T-helper 2 cell treated with Interferon-gamma antibody and Interleukin-4, amounts not matched to agents 5 μg/mL and 100 μg/mL, for 36 hours (primary cell): ENCODE measurements around the gene ATG9B.

ENCODE experiments used
- DNase-seq: peaks from one replicate; pipeline ENCODE4 v3.0.0; 2021; ENCODE audit warnings: low spot score
- H3K27ac Mint-ChIP-seq: one replicate; pipeline ENCODE4 v1.8.0; 2021; ENCODE audit warnings: mild to moderate bottlenecking, mixed read lengths
- H3K27me3 Mint-ChIP-seq: one replicate; pipeline ENCODE4 v1.8.0; 2021; ENCODE audit warnings: low read depth, mixed read lengths
- H3K36me3 Mint-ChIP-seq: one replicate; pipeline ENCODE4 v1.8.0; 2021; ENCODE audit warnings: low read depth, mixed read lengths
- H3K4me1 Mint-ChIP-seq: one replicate; pipeline ENCODE4 v1.8.0; 2021; ENCODE audit warnings: low read depth, mixed read lengths
- H3K4me3 Mint-ChIP-seq: one replicate; pipeline ENCODE4 v1.8.0; 2022; ENCODE audit warnings: mild to moderate bottlenecking, moderate library complexity, mixed read lengths
- H3K9me3 Mint-ChIP-seq: one replicate; pipeline ENCODE4 v1.8.0; 2021; ENCODE audit warnings: mixed read lengths

The ATG9B gene

DNA sequence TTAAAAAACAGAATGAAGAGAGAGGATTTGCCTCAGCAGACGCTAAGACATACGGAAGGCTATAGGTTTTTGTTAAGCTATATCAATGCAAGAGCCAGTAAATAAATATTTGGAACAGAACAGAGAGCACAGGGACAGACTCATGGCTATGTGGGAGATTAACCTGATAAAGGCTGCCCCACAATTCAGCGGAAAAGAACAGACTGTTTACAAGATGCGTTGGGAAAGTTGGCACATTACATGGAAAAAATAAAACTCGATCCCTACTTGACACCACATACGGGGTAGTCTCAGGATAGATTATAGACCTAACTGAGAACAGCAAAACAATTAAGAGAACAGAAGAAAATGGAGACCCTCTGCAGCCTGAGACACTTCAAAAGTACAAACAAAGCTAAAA is 56.9 kb downstream of the ATG9B start:
- H3K27me3 Mint-ChIP-seq: peaks cover 15% of the 10 kb centered on the region
- H3K27ac Mint-ChIP-seq: no peak overlapping the region
- no peaks in the 10 kb centered on the region for H3K36me3 Mint-ChIP-seq

DNA sequence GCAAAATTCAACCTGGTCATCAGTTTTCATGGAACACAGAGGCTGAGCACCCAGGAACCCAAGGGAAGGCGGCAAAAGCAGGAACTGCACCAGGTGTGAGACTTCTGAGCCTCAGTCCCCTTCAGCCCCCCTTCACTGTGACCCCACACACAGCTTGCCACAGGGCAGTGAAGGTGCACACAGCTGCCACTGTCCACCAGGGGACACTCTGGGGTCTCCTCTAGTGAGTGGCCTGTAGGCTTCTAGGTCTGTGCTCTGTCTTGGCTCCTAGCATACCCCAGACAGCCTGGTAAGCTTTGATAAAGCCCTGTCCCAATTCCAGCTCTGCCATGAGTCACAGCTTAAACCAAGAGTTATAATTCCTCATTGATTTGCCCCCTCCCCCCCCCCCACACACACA is 58.3 kb downstream of the ATG9B start:
- no peaks in the 10 kb centered on the region for H3K4me1 Mint-ChIP-seq
- H3K27me3 Mint-ChIP-seq: peaks cover 16% of the 10 kb centered on the region
- H3K4me3 Mint-ChIP-seq: no peak overlapping the region
- H3K9me3 Mint-ChIP-seq: no peaks in the 10 kb centered on the region
- no peaks in the 10 kb centered on the region for H3K36me3 Mint-ChIP-seq
- no peak overlapping the region for H3K27ac Mint-ChIP-seq
- no peak for DNase-seq

More for the DNA sequence above, 56.9 kb downstream of the ATG9B start:
- no peak for DNase-seq
- no peaks in the 10 kb centered on the region for H3K4me1 Mint-ChIP-seq
- H3K4me3 Mint-ChIP-seq: no peak overlapping the region
- H3K9me3 Mint-ChIP-seq: no peaks in the 10 kb centered on the region

DNA sequence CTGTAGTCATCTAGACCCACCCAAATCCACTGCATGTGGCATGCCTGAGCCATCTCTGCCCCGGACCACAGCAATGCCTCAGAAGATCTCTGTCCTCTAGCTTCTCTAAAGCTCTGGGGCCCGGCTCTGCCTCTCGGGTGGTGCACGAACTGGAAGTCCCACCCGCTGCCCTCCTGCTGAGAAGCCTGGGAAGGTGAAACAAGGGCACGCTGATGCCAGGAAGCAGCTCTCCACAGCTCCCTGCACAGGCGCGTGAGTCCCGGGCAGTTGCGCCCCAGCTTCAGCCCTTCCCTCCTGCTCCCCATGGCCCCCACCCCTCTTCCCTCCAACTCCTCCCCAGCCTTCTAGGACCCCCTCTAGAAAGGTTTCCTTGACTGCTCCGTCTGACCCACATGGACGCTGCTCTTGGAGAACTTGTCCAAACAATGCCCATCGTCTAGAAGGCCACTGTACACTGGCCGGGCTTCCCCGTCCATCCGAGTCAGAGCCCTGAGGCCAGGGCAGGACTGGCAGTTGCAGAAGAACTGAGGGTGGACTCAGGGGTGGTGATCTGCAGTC is 58.9 kb downstream of the ATG9B start:
- Mint-ChIP-seq H3K27me3 (peaks cover 16% of the 10 kb centered on the region), H3K9me3 (no peaks in the 10 kb centered on the region), H3K36me3 (no peaks in the 10 kb centered on the region), H3K27ac (no peak overlapping the region), H3K4me1 (no peaks in the 10 kb centered on the region), H3K4me3 (no peak overlapping the region)
- no peak for DNase-seq
